NCI-H2107 treated with DMSO at 0.1 percent for 48 hours (cell line): ENCODE results near the gene TTC13.
A peak's percentile ranks its signal among the peaks of the same experiment; 100 is the strongest.
"Not testable (repeated sequence)": the region's sequence is repeated elsewhere in the genome, so short reads cannot be mapped to it uniquely, and the experiment has no call there.

Source experiments
- DNase-seq: peaks from one replicate; lab custom pipeline; 2025; ENCODE audit not compliant: unreplicated experiment; lab: John Stamatoyannopoulos, UW

TTC13 gene

DNA sequence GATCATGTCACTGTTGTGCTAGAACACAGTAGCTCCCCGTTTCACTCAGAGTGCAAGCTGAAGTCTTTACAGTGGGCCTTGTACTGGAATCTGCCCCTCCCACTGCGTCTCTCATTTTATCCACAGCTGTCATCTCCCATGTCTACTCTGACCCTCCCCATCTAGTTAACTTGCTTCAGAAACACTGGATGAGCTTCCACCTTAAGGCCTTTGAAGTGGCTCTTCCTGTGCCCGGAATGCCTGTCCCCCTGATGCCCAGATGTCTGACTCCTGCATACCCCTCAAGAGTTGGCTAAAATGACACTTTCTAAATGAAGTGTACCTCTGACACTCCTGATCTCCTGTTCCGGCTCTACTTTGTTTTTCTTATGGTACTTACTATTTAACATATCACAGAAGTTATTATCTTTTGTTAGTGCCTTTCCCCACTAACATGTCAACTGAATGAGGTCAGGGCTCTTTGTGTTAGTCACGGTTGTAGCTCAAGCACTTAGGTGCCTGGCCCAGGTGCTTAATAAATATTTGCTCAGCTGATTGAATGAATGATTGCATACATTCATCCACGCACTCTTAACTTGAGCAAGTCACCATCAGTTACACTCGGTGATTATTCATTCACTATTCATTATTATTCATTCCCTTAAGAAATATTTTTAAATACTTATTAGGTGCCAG lies 13.6 kb upstream of the TTC13 start:
- DNase-seq: peak; percentile 32

- no peak for DNase-seq
Measured at GRCh38 chr1:230987448-230987847, 8.8 kb upstream of the TTC13 start.

- no peak for DNase-seq
Measured at GRCh38 chr1:230986976-230987375, 8.3 kb upstream of the TTC13 start.

- no peak for DNase-seq
Measured at GRCh38 chr1:230985711-230986110, 7.0 kb upstream of the TTC13 start.

DNA sequence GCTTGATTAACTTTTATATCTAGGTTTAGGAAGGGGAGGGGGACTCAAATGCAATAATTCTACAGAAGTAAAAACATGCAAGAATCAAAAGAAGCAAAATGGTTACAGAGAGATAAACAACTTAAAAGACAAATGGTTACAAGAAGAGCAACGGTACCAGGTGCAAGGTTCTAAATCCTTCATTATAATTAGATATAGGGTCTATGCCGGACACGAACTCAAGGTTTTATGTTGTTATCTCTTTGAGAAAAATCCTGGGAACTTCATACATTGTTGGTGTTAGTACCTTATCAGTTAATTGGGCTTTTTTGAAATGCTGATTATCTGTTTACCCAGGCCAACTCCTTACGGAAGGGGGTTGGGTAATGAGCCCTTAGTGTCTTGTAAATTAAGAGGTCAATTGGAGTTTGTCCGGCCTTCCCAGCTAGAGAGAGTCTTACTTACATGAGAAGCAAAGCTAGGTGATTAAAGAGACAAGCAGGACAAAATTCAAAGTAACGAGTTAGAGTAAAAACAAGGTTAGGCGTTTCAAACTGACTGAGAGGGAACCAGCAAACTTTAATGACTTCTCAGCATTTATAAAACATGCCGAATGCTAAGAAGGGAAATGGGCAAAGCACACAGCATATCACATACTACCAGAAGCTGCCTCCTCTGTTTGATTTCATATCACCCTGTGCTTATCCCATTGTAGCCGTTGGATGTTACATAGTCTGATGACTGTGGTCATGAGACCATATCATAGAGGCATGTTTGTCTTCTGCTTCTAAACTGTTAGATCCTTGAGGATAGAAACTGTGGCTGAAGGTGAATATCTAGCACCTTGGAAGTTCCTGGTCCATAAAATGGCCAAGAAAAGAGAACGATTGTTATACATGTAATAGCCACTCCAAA lies 6.2 kb upstream of the TTC13 start:
- DNase-seq: not testable (repeated sequence)

- DNase-seq: no peak
Measured at GRCh38 chr1:230983811-230984210, 5.2 kb upstream of the TTC13 start.

DNA sequence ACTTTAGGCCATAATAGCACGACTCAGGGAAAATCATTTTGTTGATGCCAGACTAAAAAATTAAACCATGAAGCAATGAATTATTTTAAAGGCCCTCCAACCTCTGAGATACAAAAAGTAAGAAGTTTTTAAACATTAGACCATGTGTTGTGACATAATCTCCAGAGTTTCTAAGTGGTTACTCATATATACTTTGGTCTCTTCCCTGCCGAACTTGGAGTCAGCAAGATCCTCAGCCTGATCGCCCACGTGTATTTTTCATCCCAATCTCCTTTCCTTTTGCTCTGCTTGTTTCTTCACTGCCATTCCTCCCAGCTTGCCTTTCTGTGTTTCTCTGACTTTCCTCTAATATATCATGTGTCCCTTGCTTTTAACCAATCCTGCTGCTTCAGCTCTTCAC lies 4.0 kb upstream of the TTC13 start:
- no peak for DNase-seq

GRCh38 chr1:230979952-230980351 lies 1.3 kb upstream of the TTC13 start:
- DNase-seq: no peak

GRCh38 chr1:230979389-230979716 lies 692 bp upstream of the TTC13 start:
- DNase-seq: no peak

DNA sequence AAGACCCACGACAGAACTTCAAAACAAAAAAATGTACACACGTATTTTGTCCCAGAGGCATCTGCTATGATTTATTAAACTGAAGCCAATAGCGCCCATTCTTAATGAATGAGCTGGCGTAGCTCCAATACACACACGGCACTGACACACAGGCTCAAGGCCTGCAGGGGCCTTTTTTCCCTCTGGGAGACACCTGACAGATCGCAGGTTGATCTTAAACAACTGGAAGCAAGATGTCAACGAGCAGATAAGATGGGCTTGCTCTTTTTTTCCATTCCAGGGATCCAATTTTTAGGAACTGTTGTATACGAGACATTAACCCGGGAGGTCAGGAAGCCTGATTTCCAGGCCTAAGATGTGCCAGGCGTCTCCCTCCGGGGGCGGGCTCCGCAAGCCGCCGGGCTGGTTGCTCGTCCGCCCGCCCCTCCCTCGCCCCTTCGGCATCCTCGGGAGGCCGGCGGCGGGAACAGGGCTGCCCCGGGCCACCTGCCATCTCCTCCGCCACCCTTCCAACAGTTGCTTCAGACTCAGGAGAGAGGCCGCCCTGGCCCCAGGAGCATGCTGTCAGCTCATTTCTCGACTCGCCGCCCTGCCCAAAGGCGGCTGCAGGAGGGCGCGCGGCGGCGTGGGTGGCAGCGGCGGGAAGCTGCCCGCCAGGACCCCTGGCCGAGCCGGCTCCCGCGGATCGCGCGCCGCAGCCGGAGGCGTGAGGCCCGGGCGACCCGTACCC lies 735 bp downstream of the TTC13 start:
- DNase-seq: peak; percentile 61

DNA sequence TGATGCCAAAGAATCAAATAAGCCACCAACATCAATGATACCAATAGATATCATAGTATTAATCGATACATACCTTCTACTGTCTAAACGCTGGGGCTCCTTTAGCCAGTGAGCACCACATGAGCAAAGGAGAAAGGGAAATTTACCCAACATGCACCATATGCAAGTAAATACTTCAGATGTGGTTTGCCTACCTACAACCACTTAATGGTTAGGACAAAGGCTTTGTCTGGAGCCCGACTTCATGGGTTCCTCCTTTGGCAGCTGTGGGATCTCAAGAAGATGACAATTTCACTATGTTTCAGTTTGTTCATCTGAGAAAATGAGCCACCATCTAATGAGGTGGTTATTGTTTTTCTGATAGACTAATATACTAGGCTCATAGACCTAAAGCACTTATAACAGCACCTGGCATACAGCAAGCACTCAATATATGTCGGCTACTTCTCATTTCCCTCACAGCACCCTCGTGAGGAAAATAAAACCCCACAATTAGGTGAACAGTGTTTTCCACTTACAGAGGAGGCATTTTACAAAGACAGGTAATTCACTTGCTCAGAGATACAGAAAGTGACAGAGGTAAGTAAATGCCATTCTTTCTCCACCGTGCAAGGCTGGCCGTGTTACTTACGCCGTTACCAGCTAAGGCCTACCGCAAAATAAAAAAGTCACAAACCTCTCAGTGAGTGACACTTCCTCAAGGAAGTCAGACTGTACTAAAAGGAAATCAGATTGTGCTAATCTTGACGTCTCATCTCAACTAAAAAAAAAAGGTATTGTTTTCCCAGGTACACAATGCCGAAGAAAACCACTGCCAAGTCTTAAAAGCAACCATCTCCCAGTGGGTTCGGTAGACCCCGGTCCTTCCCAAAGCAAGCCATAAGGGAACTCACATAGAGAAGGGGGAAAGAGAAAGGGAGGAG lies 1.6 kb downstream of the TTC13 start:
- DNase-seq: peak; percentile 50

DNA sequence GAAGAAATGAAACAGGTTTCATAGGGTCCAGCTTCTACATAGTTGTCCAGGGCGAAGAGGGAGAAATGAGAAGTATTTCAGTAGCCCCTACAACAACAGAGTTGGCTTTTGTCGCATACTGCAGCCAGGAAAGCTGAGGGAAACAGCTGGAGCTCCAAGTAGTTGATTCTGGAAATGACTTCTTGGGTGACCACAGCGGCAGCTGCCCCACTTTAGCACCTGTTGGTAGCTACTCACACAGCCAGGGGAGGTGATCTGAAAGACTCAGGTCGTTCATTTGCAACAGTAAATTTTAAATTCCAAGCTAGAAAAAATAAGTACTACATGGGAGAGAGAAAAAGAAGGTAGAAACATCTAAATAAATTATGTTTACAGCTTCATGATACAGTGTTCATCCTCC lies 2.3 kb downstream of the TTC13 start:
- DNase-seq: no peak

DNA sequence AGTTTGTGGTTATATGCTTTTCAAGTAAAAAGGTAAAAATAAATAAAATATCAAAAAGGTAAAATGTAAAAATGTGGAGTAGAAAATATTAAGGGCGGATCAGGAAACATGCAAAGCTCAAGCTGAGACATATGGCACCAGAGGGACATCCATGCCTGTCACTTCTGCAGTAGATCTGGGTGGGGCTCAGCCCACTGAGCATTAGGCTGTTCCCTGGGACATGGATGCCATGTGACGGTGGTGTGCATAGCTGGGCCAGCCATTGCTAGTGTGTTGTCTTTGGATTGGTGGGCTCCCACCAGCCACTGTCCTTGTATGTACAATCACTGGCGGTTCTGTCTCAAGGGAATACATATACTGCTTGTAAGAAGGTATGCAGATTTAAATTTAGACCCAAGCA lies 3.0 kb downstream of the TTC13 start:
- no peak for DNase-seq

- DNase-seq: no peak
Measured at GRCh38 chr1:230972855-230973271, 5.8 kb downstream of the TTC13 start.

- DNase-seq: no peak
Measured at GRCh38 chr1:230971771-230972170, 6.9 kb downstream of the TTC13 start.

- DNase-seq: no peak
Measured at GRCh38 chr1:230970432-230970831, 8.2 kb downstream of the TTC13 start.

DNA sequence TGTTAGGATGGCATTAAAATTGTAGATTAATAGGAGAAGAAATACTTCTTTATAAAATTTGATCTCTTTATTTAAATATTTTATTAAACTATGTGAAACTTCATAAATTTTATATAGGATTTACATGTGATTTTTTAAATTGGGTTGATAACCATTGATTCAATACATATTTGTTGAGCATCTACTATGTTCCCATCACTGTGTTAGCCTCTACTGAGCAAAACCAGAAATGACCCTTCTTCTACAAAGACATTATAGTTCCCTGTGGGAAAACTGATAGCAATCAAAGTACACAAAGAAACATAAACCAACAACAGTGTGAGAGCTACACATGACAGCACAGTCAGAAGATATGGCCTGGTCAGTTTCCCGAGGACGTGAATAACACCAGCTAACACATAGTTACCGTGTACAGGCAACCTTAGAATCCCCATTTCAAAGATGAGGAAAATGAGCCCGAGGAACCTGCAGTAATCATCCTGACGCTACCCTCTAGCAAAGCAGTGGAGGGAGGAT lies 12.2 kb downstream of the TTC13 start:
- no peak for DNase-seq

DNA sequence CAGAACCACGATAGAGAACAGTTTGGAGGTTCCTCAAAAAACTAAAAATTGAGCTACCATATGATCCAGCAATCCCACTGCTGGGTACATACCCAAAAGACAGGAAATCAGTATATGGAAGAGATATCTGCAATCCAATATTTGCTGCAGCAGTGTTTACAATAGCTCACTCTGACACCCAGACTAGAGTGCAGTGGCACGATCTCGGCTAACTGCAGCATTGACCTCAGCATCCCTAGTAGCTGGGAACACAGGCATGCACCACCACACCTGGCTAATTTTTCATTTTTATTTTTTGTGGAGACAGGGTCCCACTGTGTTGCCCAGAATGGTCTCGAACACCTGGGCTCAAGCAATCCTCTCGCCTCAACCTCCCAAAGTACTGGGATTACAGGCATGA lies 13.1 kb downstream of the TTC13 start:
- DNase-seq: no peak

- DNase-seq: no peak
Measured at GRCh38 chr1:230964896-230965295, 13.8 kb downstream of the TTC13 start.

DNA sequence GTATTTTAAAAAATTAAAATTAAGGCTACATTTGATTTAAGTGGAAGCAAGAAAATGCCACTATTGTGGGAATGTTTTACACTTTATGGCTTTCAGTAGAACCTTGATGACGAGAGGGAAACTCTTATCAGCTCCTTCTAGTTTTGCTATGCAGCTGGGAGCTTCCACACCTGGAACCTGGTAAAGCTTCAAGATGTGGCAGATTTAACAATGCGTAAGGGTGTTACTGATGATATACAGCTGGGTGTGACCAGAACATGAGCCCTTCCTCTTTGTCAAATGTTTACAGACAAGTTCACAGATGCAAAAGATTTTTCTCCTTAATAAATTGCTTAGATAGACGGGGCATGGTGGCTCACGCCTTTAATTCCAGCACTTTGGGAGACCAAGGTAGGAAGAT lies 20.3 kb downstream of the TTC13 start:
- no peak for DNase-seq

DNA sequence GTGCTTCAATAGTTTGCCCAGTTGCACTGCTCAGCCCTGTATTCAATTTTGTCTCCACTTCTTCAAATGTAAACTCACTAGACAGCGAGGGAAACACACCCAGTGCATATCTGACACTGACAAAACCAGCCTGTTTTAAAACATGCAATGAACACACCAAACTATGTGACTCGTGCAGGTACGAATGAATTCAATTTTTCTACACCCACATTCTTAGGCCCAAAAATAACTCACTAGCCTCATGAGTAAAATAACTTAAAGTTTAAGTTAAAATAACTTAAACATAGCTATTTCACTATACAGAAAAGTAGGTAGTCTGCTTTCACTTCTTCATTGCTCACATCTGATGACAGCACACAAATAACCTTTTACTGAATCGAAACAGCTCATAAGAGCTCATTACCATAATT lies 21.1 kb downstream of the TTC13 start:
- no peak for DNase-seq
